Cerebellar cortex (tissue), 1 donor: ENCODE results near the gene PSMD12.
"Not testable (repeated sequence)": the region's sequence is repeated elsewhere in the genome, so short reads cannot be mapped to it uniquely, and the experiment has no call there.

Experiments used
- DNase-seq: peaks from one replicate; pipeline ENCODE4 v3.0.0-alpha.2; 2015; ENCODE audit warnings: low spot score

PSMD12 gene

GRCh38 chr17:67353929-67354574 lies 12.3 kb downstream of the PSMD12 start:
- DNase-seq = no peak

- no peak for DNase-seq
These were observed 13.2 kb downstream of the PSMD12 start for GRCh38 chr17:67353161-67353560.

GRCh38 chr17:67349420-67349819 lies 17.0 kb downstream of the PSMD12 start:
- DNase-seq = no peak

- no peak for DNase-seq
These were observed 18.6 kb downstream of the PSMD12 start for GRCh38 chr17:67347826-67348225.

GRCh38 chr17:67343237-67343636 lies 23.1 kb downstream of the PSMD12 start:
- no peak for DNase-seq

GRCh38 chr17:67338353-67338752 lies 28.0 kb downstream of the PSMD12 start:
- DNase-seq = not testable (repeated sequence)

- DNase-seq = no peak
These were observed 29.5 kb downstream of the PSMD12 start for GRCh38 chr17:67336859-67337258.

GRCh38 chr17:67335245-67335835 lies 31.0 kb downstream of the PSMD12 start:
- DNase-seq = no peak

- DNase-seq = not testable (repeated sequence)
These were observed 34.2 kb downstream of the PSMD12 start for GRCh38 chr17:67332162-67332508.

GRCh38 chr17:67331381-67332161 lies 34.8 kb downstream of the PSMD12 start:
- DNase-seq = not testable (repeated sequence)

- no peak for DNase-seq
These were observed 38.4 kb downstream of the PSMD12 start for GRCh38 chr17:67328026-67328425.

- not testable (repeated sequence) for DNase-seq
These were observed 39.2 kb downstream of the PSMD12 start for GRCh38 chr17:67326959-67327745.

GRCh38 chr17:67326440-67326839 lies 39.9 kb downstream of the PSMD12 start:
- no peak for DNase-seq

GRCh38 chr17:67324330-67324729 lies 42.0 kb downstream of the PSMD12 start:
- no peak for DNase-seq

GRCh38 chr17:67323445-67323844 lies 42.9 kb downstream of the PSMD12 start:
- no peak for DNase-seq

GRCh38 chr17:67322042-67322787 lies 44.2 kb downstream of the PSMD12 start:
- DNase-seq = no peak

- not testable (repeated sequence) for DNase-seq
These were observed 44.9 kb downstream of the PSMD12 start for GRCh38 chr17:67321486-67321885.

- no peak for DNase-seq
These were observed 49.6 kb downstream of the PSMD12 start for GRCh38 chr17:67316781-67317180.

- DNase-seq = no peak
These were observed 50.5 kb downstream of the PSMD12 start for GRCh38 chr17:67315865-67316264.

GRCh38 chr17:67312265-67312664 lies 54.1 kb downstream of the PSMD12 start:
- no peak for DNase-seq

GRCh38 chr17:67311575-67311974 lies 54.8 kb downstream of the PSMD12 start:
- DNase-seq = no peak

GRCh38 chr17:67310406-67310805 lies 56.0 kb downstream of the PSMD12 start:
- no peak for DNase-seq
